NCI-H2171 treated with DMSO at 0.1 percent for 48 hours (cell line): ENCODE results near the gene HECTD1.
"Not testable (repeated sequence)": the region's sequence is repeated elsewhere in the genome, so short reads cannot be mapped to it uniquely, and the experiment has no call there.

ENCODE experiments used
- DNase-seq: peaks from one replicate; lab custom pipeline; 2025; lab: John Stamatoyannopoulos, UW

HECTD1 gene

GRCh38 chr14:31194661-31195060, 12.9 kb downstream of the HECTD1 start:
- no peak for DNase-seq

- no peak for DNase-seq
These were observed 13.5 kb downstream of the HECTD1 start for GRCh38 chr14:31194095-31194494.

DNA sequence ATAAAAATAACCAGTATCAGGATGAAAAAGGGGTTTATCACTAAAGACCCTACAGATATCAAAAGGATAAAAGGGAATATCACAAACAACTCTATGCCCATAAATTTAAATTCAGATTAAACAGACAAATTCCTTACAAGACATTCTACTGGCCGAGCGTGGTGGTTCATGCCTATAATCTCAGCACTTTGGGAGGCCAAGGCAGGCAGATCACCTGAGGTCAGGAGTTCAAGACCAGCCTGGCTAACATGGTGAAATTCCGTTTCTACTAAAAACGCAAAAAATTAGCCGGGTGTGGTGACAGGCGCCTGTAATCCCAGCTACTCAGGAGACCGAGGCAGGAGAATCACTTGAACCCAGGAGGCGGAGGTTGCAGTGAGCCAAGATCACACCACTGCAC, 15.0 kb downstream of the HECTD1 start:
- DNase-seq, result not testable (repeated sequence)

GRCh38 chr14:31190717-31191263, 16.8 kb downstream of the HECTD1 start:
- no peak for DNase-seq

DNA sequence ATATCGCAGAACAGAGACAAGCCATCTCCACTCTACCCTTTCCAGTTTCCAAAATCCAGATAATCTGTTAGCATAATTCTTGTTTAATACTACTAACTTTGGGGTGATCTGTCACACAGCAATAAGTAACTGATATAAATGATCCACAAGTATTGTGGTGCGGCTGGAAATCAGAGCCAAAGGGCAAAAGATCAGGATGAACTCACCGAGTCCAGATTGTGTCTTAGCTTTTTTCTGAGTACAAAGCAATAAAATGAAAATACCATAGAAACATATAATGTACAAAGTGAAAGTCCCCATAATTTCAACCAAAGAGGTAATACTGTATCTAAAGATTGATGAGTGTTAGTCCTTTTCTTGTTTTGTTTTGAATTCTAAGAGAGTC, 17.4 kb downstream of the HECTD1 start:
- no peak for DNase-seq

GRCh38 chr14:31189346-31190218, 18.0 kb downstream of the HECTD1 start:
- no peak for DNase-seq

GRCh38 chr14:31188744-31189143, 18.8 kb downstream of the HECTD1 start:
- no peak for DNase-seq

GRCh38 chr14:31182016-31182415, 25.6 kb downstream of the HECTD1 start:
- DNase-seq, result not testable (repeated sequence)

DNA sequence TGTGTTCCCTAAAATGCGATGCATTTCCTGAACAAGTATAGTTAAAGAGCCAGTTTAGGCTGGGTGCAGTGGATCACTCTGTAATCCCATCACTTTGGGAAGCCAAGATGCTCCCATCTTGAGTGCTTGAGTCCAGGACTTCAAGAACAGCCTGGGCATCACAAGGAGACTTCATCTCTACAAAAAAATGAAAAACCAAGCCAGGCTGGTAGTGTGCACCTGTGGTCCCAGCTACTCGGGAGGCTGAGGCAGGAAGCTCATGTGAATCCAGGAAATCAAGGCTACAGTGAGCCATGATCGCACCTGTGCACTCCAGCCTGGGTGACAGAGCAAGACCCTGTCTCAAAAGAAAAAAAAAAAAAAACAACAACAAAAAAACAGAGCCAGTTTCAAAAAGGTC, 26.3 kb downstream of the HECTD1 start:
- DNase-seq, result no peak

- DNase-seq, result no peak
These were observed 27.1 kb downstream of the HECTD1 start for GRCh38 chr14:31180299-31181051.

DNA sequence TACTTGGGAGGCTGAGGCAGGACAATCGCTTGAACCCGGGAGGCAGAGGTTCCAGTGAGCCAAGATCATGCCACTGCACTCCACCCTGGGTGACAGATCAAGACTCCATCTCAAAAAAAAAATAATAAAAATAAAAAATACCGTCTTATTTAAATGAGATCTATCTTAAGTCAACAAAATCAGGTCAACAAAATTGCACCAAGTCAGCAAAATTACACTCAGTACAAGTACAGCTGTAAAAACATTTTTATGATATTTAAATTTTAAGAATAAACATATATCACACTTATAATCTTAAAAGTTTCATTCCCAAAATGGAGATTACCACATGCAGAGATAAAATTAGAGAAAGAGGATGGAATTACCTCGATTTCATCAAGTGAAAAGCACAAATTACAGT, 33.2 kb downstream of the HECTD1 start:
- no peak for DNase-seq

- no peak for DNase-seq
These were observed 34.3 kb downstream of the HECTD1 start for GRCh38 chr14:31173120-31173837.

DNA sequence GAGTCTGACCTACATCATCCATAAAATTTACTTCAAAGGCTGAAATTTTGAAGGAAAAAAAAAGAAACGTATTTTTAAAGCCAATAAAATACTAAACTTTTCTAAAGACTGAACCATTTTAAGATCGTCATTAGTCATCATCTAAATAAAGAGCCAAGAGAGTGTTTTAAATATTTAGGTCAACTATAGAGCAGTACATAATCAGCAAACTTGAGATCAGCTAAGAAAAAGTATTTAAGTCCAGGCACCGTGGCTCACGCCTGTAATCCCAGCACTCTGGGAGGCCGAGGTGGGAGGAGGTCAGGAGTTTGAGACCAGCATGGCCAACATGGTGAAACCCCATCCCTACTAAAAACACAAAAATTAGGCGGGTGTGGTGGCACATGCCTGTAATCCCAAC, 35.5 kb downstream of the HECTD1 start:
- DNase-seq, result no peak

GRCh38 chr14:31170411-31170810, 37.2 kb downstream of the HECTD1 start:
- DNase-seq, result no peak

GRCh38 chr14:31169877-31170276, 37.7 kb downstream of the HECTD1 start:
- no peak for DNase-seq

DNA sequence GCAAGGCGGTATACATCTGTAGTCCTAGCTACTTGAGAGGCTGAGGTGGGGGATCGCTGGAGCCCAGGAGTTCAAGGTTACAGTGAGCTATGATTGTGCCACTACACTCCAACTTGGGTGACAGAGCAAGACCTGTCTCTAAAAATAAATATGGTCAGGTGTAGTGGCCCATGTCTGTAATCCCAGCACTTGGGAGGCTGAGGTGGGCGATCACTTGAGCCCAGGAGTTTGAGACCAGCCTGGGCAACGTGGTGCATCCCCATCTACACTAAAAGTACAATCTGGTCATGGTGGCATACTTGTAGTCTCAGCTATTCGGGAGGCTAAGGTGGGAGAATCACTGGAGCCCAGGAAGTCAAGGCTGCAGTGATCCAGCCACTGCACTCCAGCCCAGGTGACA, 40.6 kb downstream of the HECTD1 start:
- no peak for DNase-seq

GRCh38 chr14:31166271-31166561, 41.4 kb downstream of the HECTD1 start:
- DNase-seq, result no peak

- DNase-seq, result no peak
These were observed 43.5 kb downstream of the HECTD1 start for GRCh38 chr14:31164115-31164514.

DNA sequence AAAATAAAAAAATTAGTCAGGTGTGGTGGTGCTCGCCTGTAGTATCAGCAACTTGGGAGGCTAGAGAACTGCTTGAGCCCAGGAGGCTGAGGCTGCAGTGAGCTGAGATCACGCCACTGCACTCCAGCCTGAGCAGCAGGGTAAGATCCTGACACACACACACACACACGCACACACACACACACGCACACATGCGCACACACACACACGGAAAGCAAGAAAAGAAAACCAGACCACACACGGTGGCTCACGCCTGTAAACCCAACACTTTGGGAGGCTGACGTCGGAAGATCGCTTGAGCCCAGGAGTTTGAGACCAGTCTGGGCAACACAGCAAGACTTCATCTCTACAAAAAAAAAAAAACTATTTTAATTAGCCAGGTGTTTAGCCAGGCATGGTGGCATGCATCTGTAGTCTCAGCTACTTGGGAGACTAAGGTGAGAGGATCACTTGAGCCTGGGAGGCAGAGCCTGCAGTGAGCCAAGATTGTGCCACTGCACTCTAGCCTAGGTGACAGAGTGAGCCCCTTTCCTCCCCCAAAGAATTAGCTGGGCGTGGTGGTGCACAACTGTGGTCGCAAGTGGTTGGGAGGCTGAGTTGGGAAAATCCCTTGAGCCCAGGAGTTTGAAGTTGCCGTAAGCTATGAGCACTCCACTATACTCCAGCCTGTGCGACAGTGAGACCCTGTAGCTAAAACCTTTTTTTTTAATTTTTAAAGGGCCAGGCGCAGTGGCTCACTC, 44.5 kb downstream of the HECTD1 start:
- no peak for DNase-seq

- no peak for DNase-seq
These were observed 46.3 kb downstream of the HECTD1 start for GRCh38 chr14:31161274-31161673.

- no peak for DNase-seq
These were observed 47.8 kb downstream of the HECTD1 start for GRCh38 chr14:31159682-31160296.
